GM21723 (cell line): ENCODE results near the gene GPSM1.
"Not testable (repeated sequence)": the region's sequence is repeated elsewhere in the genome, so short reads cannot be mapped to it uniquely, and the experiment has no call there.

Experiments
- ATAC-seq: cut with Tn5 transposase; IDR thresholded peaks from one replicate; pipeline ENCODE4 v1.9.1; 2021; ENCODE audit warnings: mild to moderate bottlenecking, moderate library complexity; ENCODE audit not compliant: unreplicated experiment

GPSM1 gene

GRCh38 chr9:136316896-136317676 lies 10.3 kb upstream of the GPSM1 start:
- no peak for ATAC-seq

DNA sequence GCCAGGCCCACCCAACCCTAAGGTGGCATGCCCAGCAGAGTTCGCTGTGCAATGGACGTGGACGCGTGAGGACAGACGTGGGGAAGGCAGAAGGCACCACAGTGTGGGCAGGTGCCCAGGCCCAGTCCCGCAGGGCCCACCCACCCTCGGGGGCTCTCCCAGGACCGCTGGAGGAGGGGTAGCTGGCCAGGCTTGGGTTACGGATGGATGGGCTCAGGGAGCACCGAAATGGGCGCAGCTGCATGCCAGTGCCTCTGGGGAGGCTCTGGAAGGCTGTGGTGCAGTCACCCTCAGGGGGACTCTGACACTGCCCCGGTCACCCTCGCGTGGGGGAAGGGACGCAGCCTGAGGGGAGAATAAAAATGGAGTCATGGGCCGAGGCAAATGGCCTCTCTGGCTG lies 9.6 kb upstream of the GPSM1 start:
- no peak for ATAC-seq

- ATAC-seq, result no peak
Observed at GRCh38 chr9:136318111-136318775, 9.1 kb upstream of the GPSM1 start.

DNA sequence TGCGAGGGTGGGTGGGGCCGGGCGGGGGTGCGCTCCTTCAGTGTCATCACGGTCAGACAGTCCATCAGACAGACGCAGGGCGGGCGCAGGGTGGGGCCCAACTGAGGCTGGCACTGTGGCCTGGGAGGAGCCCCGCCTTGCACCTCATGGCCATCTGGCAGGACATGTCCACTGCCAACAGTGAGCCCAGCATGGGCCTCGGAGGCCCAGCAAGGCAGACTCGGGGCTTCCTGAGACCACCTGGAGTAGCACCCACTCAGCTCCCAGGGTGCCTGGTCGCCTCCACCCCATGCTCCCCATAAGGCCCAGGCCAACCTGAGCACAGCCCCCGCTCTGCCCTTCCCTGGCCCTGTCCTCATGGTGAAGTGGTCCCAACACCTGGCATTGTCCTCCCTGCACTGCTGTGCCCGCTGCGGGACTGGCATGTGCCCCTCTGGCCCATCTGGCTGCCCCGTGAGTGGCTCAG lies 8.5 kb upstream of the GPSM1 start:
- ATAC-seq, result no peak

- ATAC-seq, result not testable (repeated sequence)
Observed at GRCh38 chr9:136319244-136319643, 8.1 kb upstream of the GPSM1 start.

GRCh38 chr9:136319955-136320354 lies 7.4 kb upstream of the GPSM1 start:
- ATAC-seq, result not testable (repeated sequence)

- not testable (repeated sequence) for ATAC-seq
Observed at GRCh38 chr9:136320972-136321371, 6.4 kb upstream of the GPSM1 start.

DNA sequence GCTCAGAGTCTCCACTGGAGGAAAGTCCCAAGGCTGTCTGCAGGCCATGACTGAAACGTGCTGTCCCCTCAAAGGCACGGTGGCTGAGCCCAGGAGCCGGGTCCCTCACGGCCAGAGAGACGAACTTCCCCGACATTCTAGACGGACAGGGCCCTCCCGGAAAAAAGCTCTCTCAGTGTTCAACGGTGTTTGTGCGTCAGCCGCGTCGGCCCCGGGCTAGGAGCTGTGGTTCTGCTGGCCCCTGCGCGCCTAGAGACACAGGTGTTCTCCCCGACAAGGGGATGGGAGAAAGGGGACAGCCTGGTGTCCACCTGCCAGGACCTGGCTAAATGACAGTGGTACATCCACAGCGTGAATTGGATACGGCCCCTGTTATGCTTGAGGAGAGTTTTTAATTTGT lies 5.8 kb upstream of the GPSM1 start:
- no peak for ATAC-seq

GRCh38 chr9:136322756-136323330 lies 4.5 kb upstream of the GPSM1 start:
- no peak for ATAC-seq

- no peak for ATAC-seq
Observed at GRCh38 chr9:136323371-136323789, 4.0 kb upstream of the GPSM1 start.

GRCh38 chr9:136324501-136325300 lies 2.6 kb upstream of the GPSM1 start:
- no peak for ATAC-seq

DNA sequence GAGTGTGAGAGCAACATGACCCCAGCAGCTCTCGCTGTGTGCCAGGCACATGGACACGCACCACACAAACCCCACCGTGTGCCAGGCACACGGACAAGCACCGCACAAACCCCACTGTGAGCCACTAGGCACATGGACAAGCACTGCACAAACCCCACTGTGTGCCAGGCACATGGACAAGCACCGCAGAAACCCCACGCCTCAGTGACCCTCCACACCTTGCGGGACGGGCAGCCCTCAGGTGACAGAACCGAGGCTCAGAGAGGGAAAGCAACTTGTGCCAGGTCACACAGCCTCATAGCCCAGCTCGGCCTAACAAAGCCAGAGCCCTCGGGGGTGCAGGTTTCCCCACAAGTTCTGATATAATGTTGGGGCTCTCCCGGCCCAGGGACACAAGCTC lies 2.0 kb upstream of the GPSM1 start:
- no peak for ATAC-seq

DNA sequence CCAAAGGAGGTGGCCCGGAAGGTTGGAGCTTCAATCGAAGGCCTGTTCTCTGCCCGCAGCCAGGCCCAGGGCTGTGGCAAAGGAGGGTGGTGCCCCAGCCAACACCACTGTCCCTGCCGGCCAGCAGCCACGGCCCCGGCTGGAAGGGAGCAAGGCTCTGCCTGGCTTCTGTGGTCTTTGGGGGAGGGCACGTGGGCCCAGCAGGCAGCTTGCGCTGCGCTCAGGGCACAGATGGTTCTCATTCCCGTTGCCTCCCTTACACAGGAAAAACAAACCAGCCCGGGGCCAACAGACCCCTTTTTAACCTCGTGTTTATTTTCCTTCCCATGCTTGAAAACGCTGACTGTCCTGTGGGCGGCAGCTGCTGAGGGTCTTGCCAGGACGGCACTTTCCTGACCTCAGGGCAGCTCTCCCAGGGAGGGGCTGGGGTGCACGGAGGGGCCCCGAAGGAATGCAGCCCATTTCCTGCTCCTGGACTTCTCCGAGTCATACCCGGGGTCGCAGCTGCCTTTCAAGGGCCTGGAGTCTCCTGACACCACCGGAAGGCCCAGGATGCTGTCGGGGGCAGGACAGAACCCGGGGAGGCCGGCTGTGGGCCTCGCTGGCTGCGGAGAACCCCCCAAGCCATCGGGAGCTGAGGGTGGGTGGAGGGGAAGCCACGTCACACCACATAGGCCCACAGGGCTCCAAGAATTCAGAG lies 1.1 kb upstream of the GPSM1 start:
- ATAC-seq, result no peak

GRCh38 chr9:136326761-136327303 lies 507 bp upstream of the GPSM1 start:
- ATAC-seq, result no peak

- no peak for ATAC-seq
Observed at GRCh38 chr9:136328011-136328621, 777 bp downstream of the GPSM1 start.

GRCh38 chr9:136328622-136329041 lies 1.3 kb downstream of the GPSM1 start:
- no peak for ATAC-seq

GRCh38 chr9:136329211-136329627 lies 1.9 kb downstream of the GPSM1 start:
- ATAC-seq, result no peak

DNA sequence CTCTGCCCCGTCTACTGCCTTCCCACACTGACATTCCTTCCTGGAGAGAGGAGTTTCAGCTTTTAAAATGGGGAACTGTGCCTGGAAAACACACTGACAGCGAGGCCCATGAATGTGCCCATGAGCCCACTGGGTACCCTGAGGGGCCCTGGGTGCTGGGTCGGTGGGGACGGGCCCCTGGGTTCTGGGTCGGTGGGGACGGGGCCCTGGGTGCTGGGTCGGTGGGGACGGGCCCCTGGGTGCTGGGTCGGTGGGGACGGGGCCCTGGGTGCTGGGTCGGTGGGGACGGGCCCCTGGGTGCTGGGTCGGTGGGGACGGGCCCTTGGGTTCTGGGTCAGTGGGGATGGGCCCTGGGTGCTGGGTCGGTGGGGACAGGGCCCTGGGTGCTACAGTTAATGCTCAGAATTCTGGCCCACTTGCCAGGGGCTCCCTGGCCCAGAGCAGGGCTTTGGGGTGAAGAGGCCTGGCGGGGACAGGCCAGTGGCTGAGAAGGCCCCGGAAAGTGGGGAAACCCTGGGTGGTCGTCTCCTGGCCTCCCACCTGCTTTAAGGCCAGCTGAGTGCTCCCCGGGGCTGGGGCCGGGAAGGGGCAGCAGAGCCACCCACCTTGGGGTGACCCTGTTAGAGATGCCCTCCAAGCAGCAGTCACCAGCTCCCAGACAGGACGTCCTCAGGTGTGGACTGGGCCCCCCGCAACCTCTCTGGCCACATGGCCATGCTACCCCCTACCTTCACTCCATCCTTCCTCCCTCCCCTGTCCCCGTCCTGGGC lies 2.5 kb downstream of the GPSM1 start:
- ATAC-seq, result no peak

GRCh38 chr9:136330406-136330990 lies 3.2 kb downstream of the GPSM1 start:
- no peak for ATAC-seq
